MV-4-11 (cell line): ENCODE measurements around the gene SLC7A9.
"Not testable (repeated sequence)": the region's sequence is repeated elsewhere in the genome, so short reads cannot be mapped to it uniquely, and the experiment has no call there.

ENCODE experiments used
- DNase-seq: peaks from one replicate; lab custom pipeline; 2025; lab: John Stamatoyannopoulos, UW

Gene SLC7A9

GRCh38 chr19:32881766-32882165, 12.2 kb upstream of the SLC7A9 start:
- no peak for DNase-seq

- DNase-seq: no peak
Measured at GRCh38 chr19:32880622-32881021, 11.1 kb upstream of the SLC7A9 start.

GRCh38 chr19:32879741-32880140, 10.2 kb upstream of the SLC7A9 start:
- no peak for DNase-seq

- no peak for DNase-seq
Measured at GRCh38 chr19:32878988-32879387, 9.4 kb upstream of the SLC7A9 start.

GRCh38 chr19:32877977-32878745, 8.6 kb upstream of the SLC7A9 start:
- DNase-seq: no peak

GRCh38 chr19:32877323-32877912, 7.9 kb upstream of the SLC7A9 start:
- DNase-seq: no peak

- DNase-seq: no peak
Measured at GRCh38 chr19:32876919-32877285, 7.3 kb upstream of the SLC7A9 start.

- DNase-seq: no peak
Measured at GRCh38 chr19:32876236-32876918, 6.8 kb upstream of the SLC7A9 start.

GRCh38 chr19:32875428-32875827, 5.9 kb upstream of the SLC7A9 start:
- no peak for DNase-seq

- DNase-seq: no peak
Measured at GRCh38 chr19:32874605-32875004, 5.0 kb upstream of the SLC7A9 start.

GRCh38 chr19:32873247-32873959, 3.8 kb upstream of the SLC7A9 start:
- no peak for DNase-seq

- DNase-seq: no peak
Measured at GRCh38 chr19:32872391-32872790, 2.8 kb upstream of the SLC7A9 start.

GRCh38 chr19:32870981-32871451, 1.4 kb upstream of the SLC7A9 start:
- no peak for DNase-seq

GRCh38 chr19:32869966-32870573, 503 bp upstream of the SLC7A9 start:
- no peak for DNase-seq

GRCh38 chr19:32868206-32868950, 1.2 kb downstream of the SLC7A9 start:
- no peak for DNase-seq

- DNase-seq: not testable (repeated sequence)
Measured at GRCh38 chr19:32867436-32867835, 2.1 kb downstream of the SLC7A9 start.

GRCh38 chr19:32866564-32867265, 2.9 kb downstream of the SLC7A9 start:
- no peak for DNase-seq

GRCh38 chr19:32866061-32866460, 3.5 kb downstream of the SLC7A9 start:
- no peak for DNase-seq

- no peak for DNase-seq
Measured at GRCh38 chr19:32865326-32865725, 4.2 kb downstream of the SLC7A9 start.

GRCh38 chr19:32864318-32865007, 5.1 kb downstream of the SLC7A9 start:
- no peak for DNase-seq
